OCI-LY1 (cell line): ENCODE results near the gene GCK.

ENCODE experiments used
- H2AFZ ChIP-seq: fragments of 200-600 bp; sonication (generic), shearing (Covaris generic); 2 replicates; pipeline ENCODE4 v1.6.0; 2014; ENCODE audit warnings: antibody characterized with exemption, mild to moderate bottlenecking, low read length
- H3F3A ChIP-seq: fragments of 200-600 bp; sonication (generic), shearing (Covaris generic); 2 replicates; pipeline ENCODE4 v1.6.0; 2014; ENCODE audit warnings: mild to moderate bottlenecking, antibody characterized with exemption, low read length, moderate library complexity; ENCODE audit not compliant: insufficient read depth
- H3K27ac ChIP-seq: fragments of 200-600 bp; sonication (generic); 2 replicates; pipeline ENCODE4 v1.5.1; 2014; ENCODE audit warnings: low read length, mixed run types, mild to moderate bottlenecking, low read depth; ENCODE audit not compliant: poor library complexity, severe bottlenecking
- H3K27me3 ChIP-seq: fragments of 200-600 bp; sonication (generic); 2 replicates; pipeline ENCODE4 v1.6.0; 2014; ENCODE audit warnings: antibody characterized with exemption, mild to moderate bottlenecking, low read length, moderate library complexity; ENCODE audit not compliant: insufficient read depth
- H3K36me3 ChIP-seq: fragments of 200-600 bp; sonication (generic); 2 replicates; pipeline ENCODE4 v1.6.1; 2014; ENCODE audit warnings: mild to moderate bottlenecking, antibody characterized with exemption, low read length, moderate library complexity, mixed read lengths; ENCODE audit not compliant: insufficient read depth
- H3K4me1 ChIP-seq: fragments of 200-600 bp; sonication (generic); 2 replicates; pipeline ENCODE4 v1.5.1; 2014; ENCODE audit warnings: mild to moderate bottlenecking, low read length, moderate library complexity; ENCODE audit not compliant: insufficient read depth, severe bottlenecking
- H3K4me2 ChIP-seq: fragments of 200-600 bp; sonication (generic), shearing (Covaris generic); 2 replicates; pipeline ENCODE4 v1.6.1; 2014; ENCODE audit warnings: low read length
- H3K4me3 ChIP-seq: fragments of 200-600 bp; sonication (generic); 2 replicates; pipeline ENCODE4 v1.5.1; 2014; ENCODE audit warnings: low read length, low read depth, mild to moderate bottlenecking, mixed read lengths; ENCODE audit not compliant: poor library complexity, severe bottlenecking
- H3K79me2 ChIP-seq: fragments of 200-600 bp; shearing (Covaris generic); 2 replicates; pipeline ENCODE4 v1.6.1; 2016; ENCODE audit warnings: mixed run types, low read length, mixed read lengths; ENCODE audit not compliant: insufficient read depth
- H3K9ac ChIP-seq: fragments of 200-600 bp; sonication (generic), shearing (Covaris generic); 2 replicates; pipeline ENCODE4 v1.6.1; 2014; ENCODE audit warnings: mild to moderate bottlenecking, low read length, mixed read lengths
- H3K9me2 ChIP-seq: fragments of 200-600 bp; sonication (generic), shearing (Covaris generic); 2 replicates; pipeline ENCODE4 v1.6.1; 2014; ENCODE audit warnings: low read depth, mild to moderate bottlenecking, low read length, mixed read lengths
- H3K9me3 ChIP-seq: fragments of 200-600 bp; shearing (Covaris generic); 2 replicates; pipeline ENCODE4 v1.6.1; 2014; ENCODE audit warnings: low read length, mixed read lengths
- H4K20me1 ChIP-seq: fragments of 200-600 bp; sonication (generic), shearing (Covaris generic); 2 replicates; pipeline ENCODE4 v1.6.0; 2016; ENCODE audit warnings: mild to moderate bottlenecking, low read length; ENCODE audit not compliant: insufficient read depth
- EZH2 ChIP-seq: fragments of 200-600 bp; sonication (generic), shearing (Covaris generic); IDR thresholded peaks from 2 replicates; pipeline ENCODE4 v1.8.0; 2017; ENCODE audit warnings: borderline replicate concordance, mixed run types, mild to moderate bottlenecking, antibody characterized with exemption, low read length, moderate library complexity, mixed read lengths
- TF ChIP-seq, protein P1 (sequence below): fragments of 200-600 bp; sonication (generic), shearing (Covaris generic); IDR thresholded peaks from 2 replicates; pipeline ENCODE4 v1.5.1; 2017; ENCODE audit warnings: mild to moderate bottlenecking, antibody characterized with exemption, low read length, moderate library complexity, mixed read lengths

GCK gene

DNA sequence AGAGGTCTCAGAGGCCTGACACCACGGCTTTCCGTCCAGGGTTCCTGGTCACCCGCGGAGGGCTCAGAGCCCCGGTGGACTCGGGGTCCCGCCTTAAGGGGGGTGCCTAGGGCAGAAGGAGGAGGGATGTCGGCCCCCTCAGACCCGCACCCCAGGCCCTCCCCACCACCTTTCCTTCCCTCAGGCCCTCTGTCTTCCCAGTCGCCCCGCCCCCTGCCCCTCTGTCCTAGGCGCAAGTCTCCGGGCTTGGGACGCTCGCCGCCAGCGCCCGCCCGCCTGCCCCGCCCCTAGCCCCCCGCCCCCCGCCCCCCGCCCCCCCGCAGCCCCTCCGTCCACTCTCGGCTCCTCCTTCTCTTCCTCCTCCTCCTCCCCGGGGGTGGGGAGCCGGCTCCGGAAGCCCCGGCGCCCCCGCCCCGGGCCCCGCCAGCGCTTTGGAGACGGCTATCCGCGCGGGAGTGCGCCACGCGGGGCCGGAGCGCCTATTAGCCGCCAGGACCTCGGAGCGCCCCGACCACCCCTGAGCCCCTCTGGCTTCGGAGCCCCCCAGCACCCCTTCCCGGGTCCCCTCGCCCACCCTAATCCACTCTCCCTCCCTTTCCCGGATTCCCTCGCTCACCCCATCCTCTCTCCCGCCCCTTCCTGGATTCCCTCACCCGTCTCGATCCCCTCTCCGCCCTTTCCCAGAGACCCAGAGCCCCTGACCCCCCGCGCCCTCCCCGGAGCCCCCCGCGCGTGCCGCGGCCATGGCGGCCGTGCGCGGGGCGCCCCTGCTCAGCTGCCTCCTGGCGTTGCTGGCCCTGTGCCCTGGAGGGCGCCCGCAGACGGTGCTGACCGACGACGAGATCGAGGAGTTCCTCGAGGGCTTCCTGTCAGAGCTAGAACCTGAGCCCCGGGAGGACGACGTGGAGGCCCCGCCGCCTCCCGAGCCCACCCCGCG lies 85.0 kb downstream of the GCK start, which contains the start of gene AEBP1:
Gene AEBP1 (plus strand): TSS at position 423 of the 937 bp plus-strand sequence. CDS start 321 bp downstream, at position 744.
- Histone ChIP-seq H3K4me2 (peak within 1 kb of the TSS; percentile 53), H3K27ac (no peak within 1 kb of the TSS), H3K9me3 (no peaks in the 10 kb centered on the region)

DNA sequence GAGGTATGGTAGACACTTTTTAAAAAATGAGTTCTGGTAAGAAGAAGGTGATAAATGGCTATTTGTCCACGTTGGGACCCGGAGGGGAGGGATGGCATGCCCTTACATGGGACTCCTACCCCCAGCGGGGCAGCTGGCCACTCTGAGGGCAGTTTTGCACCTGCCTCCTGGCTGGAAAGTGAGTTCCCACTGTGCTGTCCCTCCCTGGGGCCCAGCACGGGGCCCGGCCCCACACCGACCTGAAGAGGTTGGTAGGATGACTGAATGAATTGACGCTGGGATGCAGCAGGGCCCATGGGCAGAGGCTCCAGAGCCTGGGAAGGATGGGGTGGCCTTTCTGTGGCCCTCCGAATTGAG lies 85.7 kb downstream of the GCK start:
- Histone ChIP-seq H4K20me1 (no peaks in the 10 kb centered on the region), H3K4me1 (peaks cover 52% of the 10 kb centered on the region), H3K27me3 (peaks cover 10% of the 10 kb centered on the region), H3K79me2 (no peaks in the 10 kb centered on the region), H3K9ac (no peak overlapping the region), H3K9me2 (no peaks in the 10 kb centered on the region), H3K4me2 (no peak overlapping the region), H3K9me3 (no peaks in the 10 kb centered on the region), H3K27ac (no peak overlapping the region), H3F3A (peaks cover 7% of the 10 kb centered on the region; the same call in 1 of the 2 replicates), H2AFZ (no peak overlapping the region), H3K4me3 (no peak overlapping the region), H3K36me3 (no peaks in the 10 kb centered on the region)
- TF ChIP-seq EZH2 = no peak
- TF ChIP-seq, protein P1, sequence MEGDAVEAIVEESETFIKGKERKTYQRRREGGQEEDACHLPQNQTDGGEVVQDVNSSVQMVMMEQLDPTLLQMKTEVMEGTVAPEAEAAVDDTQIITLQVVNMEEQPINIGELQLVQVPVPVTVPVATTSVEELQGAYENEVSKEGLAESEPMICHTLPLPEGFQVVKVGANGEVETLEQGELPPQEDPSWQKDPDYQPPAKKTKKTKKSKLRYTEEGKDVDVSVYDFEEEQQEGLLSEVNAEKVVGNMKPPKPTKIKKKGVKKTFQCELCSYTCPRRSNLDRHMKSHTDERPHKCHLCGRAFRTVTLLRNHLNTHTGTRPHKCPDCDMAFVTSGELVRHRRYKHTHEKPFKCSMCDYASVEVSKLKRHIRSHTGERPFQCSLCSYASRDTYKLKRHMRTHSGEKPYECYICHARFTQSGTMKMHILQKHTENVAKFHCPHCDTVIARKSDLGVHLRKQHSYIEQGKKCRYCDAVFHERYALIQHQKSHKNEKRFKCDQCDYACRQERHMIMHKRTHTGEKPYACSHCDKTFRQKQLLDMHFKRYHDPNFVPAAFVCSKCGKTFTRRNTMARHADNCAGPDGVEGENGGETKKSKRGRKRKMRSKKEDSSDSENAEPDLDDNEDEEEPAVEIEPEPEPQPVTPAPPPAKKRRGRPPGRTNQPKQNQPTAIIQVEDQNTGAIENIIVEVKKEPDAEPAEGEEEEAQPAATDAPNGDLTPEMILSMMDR = no peak

More for the DNA sequence above, 85.0 kb downstream of the GCK start, which contains the start of gene AEBP1:
- H3F3A ChIP-seq = 0 out of 2 replicates have a peak, but pooled peaks cover 5% of the 10 kb centered on the region
- H4K20me1 ChIP-seq = no peaks in the 10 kb centered on the region
- peaks cover 10% of the 10 kb centered on the region for H3K27me3 ChIP-seq
- no peaks in the 10 kb centered on the region for H3K79me2 ChIP-seq
- H3K4me1 ChIP-seq = peaks cover 46% of the 10 kb centered on the region
- TF ChIP-seq EZH2 = no peak
- no peak within 1 kb of the TSS for H3K9ac ChIP-seq
- peak within 1 kb of the TSS; percentile 27 for H3K4me3 ChIP-seq
- no peaks in the 10 kb centered on the region for H3K36me3 ChIP-seq
- no peak within 1 kb of the TSS for H2AFZ ChIP-seq
- H3K9me2 ChIP-seq = no peaks in the 10 kb centered on the region

DNA sequence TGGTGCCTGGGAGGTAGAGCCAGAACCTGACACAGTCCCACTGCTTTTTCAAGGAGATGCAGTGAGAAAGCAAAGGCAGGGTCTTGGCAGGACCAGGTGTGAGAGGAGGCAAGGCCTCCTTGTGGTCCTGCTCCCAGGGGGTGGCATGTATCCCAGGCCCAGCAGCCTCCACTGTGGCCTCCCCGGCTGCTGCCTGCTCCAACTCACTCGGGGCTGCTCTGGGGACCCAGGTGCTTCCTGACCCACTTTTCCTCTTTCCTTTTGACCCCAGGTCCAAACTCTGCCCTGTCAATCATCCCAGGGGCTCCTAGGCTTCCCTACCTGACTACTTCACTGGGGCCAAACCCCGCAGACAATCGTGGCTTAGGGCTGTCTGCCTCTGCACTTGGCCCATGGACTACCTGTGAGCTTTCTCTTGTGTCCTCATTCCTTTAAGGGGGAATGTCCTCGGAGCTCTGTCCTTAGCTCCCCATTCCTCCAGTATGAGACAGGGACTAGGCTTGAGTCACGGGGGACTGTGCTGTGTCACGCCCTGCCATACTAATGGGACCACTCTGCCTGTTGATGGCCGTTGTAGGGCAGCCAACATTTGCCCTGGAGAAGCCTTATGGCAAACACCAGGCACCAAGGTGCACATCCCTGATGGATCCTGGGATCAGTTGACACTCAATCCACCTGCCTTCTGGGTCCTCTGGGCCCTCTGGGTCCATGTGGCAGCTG lies 86.2 kb downstream of the GCK start:
- Histone ChIP-seq H3K27ac (peak overlapping the region; percentile 96), H3K79me2 (no peaks in the 10 kb centered on the region), H3K4me1 (peaks cover 57% of the 10 kb centered on the region), H3K9me3 (no peaks in the 10 kb centered on the region), H3K4me2 (no peak overlapping the region), H3K9ac (no peak overlapping the region), H2AFZ (no peak overlapping the region), H3K4me3 (no peak overlapping the region), H4K20me1 (no peaks in the 10 kb centered on the region), H3K36me3 (no peaks in the 10 kb centered on the region), H3K9me2 (no peaks in the 10 kb centered on the region), H3K27me3 (peaks cover 10% of the 10 kb centered on the region), H3F3A (peaks cover 7% of the 10 kb centered on the region; the same call in 1 of the 2 replicates)
- TF ChIP-seq, protein P1 = no peak
- TF ChIP-seq EZH2 = no peak
